Vagina (tissue), 2 donors: ENCODE results near the gene ITIH1.

Source experiments
- CTCF ChIP-seq, 3 experiments: fragments of 450-650 bp in 2 of 3; fragments of 200-600 bp in 1 of 3; sonication (generic) in 1 of 3; IDR thresholded peaks; one replicate each; pipeline ENCODE4 v1.5.1; 2017 to 2019; ENCODE audit warnings: antibody characterized with exemption in 3 of 3, mild to moderate bottlenecking in 2 of 3, moderate library complexity in 2 of 3
- POLR2A ChIP-seq, 2 donors: fragments of 450-650 bp; IDR thresholded peaks; one replicate each; pipeline ENCODE4 v1.6.1; 2017; ENCODE audit warnings: antibody characterized with exemption in 2 of 2, mild to moderate bottlenecking in 2 of 2, moderate library complexity in 2 of 2
- POLR2AphosphoS5 ChIP-seq, 2 donors: sonication (generic); formaldehyde crosslinking; IDR thresholded peaks; one replicate each; pipeline ENCODE4 v1.9.0; 2017; ENCODE audit warnings: antibody characterized with exemption in 2 of 2, mild to moderate bottlenecking in 2 of 2, low read depth in 1 of 2; ENCODE audit not compliant: insufficient read depth in 1 of 2

- TF ChIP-seq CTCF (IDR thresholded peaks at IDR 0.05), result no peak
- no peak for TF ChIP-seq POLR2A (IDR thresholded peaks at IDR 0.05)
- no peak for TF ChIP-seq POLR2AphosphoS5 (IDR thresholded peaks at IDR 0.05; ENCODE audit: insufficient read depth in 1 of 2, low read depth in 1 of 2)
Observed at GRCh38 chr3:52784931-52785590, 7.7 kb downstream of the ITIH1 start.
